Activated T-helper 9 cell treated with anti-CD3 and anti-CD28 coated beads, Interleukin-2, amount 50 U/mL, for 16 hours (primary cell): ENCODE data around the gene UPK2.

Source experiments
- DNase-seq: peaks from one replicate; pipeline ENCODE4 v3.0.0-alpha.2; 2020; ENCODE audit warnings: low read depth

Gene UPK2

GRCh38 chr11:118956094-118956846 lies at the start of gene UPK2:
Gene UPK2 (plus strand): TSS chr11:118956298. CDS start chr11:118956351, 53 bp downstream.
- peak; percentile 81 for DNase-seq

DNA sequence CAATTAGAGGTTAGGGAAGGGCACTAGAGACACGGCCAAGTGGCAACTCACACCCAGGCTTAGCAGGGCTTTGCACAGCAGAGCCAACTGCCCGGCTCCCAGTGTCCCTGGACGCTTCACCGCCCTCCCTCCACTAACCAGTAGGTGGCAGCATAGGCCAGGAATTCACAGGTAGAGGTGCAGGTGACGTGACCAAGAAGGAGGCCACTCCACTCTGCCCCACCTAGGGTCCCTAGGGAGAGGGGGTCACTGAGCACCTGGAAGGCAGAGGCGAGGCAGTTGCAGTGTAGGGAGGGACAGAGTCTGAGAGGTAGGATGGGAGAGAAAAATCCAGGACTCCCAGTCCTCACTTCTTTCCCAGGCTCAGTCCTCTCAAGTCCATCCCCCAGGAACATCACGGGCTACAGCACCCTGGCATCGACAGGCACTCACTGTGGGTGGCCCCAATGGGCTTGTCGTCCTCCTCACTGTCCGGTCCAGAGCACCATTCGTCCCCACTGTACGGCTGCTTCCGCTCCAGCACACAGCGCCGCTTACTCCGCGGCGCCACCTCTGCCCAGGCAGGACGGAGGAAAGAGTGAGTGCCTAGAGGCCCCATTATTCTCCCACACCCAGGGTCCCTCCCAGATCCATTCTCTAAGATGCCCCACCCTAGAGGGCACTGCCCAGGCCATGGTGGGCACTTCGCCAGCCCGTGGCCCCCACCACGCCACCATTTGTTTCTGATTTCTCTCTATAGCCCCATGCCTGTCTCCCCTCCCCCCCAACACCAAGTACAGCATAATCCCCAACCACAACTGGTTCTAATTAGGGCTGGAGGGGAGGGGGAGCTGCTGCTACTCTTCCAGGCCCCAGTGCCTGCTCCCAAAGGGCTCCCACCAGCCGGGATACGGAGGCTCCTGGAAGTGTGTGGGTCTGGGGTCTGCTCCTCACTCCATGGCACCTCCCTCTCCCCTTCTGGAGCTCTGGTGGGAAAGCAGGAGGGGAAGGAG lies 48.8 kb upstream of the UPK2 start:
- peak; percentile 79 for DNase-seq

DNA sequence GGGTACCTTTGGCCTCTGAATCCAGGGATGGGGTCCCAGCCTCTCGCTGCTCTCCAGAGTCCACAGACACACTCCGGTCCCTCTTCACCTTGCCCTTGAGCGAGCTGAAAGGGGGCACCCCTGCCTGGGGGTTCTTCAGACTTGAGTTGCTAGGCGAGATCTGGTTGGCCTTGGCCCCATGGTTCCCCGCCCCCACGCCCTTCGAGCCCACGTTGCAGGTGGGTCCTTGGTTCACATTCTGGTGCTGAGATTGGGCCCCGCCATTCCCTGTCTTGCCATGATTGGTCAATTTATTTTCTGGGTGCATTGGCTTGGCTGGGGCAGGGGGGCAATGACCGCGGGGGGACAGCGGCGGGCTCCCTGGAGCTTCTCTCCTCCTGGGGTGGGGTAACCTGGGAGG lies 47.8 kb upstream of the UPK2 start:
- DNase-seq: no peak

GRCh38 chr11:118908901-118909618 lies 47.0 kb upstream of the UPK2 start:
- DNase-seq: no peak

DNA sequence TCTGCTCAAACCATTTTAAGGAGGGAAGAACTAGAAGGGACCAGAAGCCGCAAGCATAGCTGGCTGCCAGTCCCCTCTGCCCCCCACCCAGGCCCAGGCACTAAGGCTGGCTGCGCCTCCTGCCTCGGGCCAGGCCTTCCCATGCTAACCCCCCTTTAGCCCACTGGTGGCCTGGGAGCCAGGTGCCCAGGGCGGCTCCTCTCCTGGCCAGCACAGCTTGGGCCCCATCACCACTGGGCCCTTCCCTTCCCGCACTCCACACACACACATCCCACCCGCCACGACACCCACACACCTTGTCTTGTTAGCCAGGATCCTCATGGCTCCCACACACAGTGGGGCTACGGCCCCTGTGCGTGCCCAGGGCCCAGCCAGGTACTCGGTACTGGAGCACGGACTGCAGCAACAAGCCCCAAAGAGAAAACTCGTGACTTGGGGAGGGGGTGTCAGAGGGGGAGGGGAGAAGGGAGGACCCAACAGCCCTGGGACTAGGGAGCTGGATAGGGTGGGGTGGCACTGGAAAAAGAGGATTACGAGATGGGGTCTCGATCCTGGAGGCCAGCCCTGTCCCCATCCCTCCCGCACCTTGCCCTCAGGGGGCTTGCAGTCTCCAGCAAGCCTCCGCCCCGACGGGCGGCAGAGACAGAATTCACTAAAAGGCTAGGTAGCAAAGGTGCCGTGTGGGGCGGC lies 46.3 kb upstream of the UPK2 start:
- DNase-seq: no peak

DNA sequence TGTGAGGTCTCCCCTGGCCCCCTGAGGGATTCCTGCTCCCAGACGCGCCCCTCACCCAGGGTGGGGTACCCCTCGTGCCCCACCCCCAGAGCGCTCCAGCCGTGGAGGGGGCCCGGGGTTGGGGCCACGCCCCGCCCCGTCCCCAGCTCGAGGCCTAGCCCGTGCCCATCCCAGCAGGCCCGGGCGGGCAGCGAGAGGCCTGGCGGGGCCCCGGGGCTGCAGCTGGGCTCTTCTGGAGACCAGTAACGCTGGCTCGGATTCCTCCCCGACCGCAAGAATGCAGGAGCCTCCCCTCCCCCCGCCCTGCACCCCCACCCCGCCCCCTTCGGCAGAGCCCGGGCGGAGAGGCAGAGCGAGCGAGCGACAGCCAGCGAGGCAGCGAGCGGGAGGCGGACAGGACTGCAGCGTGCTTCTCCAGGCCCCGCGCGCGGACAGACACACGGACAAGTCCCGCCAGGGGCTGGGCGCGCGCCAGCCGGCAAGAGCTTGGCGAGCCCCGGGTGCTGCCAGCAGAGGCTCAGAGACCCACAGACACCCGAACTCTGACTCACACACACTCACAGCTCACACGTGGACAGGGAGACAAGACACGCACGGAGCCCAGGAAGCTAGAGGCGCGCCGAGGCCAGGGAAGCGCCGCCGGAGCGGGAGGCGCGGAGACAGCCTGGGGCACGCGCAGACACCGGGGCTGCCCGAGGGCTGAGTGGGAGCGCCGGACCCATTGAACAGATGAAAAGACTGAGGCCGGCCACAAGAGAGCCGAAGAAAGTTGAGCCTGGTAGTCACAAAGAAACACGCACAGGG lies 45.6 kb upstream of the UPK2 start:
- DNase-seq: peak; percentile 47

- no peak for DNase-seq
These were observed 44.8 kb upstream of the UPK2 start for GRCh38 chr11:118911113-118911879.

GRCh38 chr11:118911880-118912741 lies 44.0 kb upstream of the UPK2 start:
- DNase-seq: peak; percentile 76

DNA sequence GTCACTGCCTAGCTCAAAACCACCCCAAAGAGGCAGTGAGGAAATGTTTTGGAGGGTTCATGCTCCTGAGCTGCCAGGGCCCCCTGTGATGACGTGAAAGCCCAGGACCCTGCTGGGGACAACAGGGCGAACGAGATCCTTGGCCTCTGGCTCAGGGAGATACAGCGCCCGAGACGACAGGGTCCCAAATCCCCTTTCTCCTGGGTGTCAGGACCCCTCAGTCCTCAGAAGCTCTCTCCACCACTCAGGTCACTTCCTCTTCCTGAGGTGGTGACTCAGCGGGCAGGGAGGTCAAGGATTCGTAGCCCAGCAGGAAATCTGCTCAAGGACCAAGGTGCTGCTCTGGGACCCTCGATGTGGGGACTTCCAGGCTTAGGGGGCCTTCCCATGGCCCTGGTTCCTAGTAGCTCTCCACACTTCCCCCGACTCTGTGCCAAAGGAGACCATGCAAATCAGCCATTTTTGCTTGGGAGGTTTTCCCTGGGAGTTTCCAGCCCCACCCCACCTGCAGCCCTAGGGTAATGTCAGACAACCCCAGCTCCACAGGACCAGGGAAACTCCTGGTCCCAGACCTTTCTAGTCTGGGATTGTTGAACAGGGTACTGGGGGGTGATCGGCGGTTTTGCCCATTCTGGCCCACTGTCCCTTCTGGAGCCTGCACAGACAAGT lies 43.2 kb upstream of the UPK2 start:
- DNase-seq: no peak

GRCh38 chr11:118913411-118914125 lies 42.5 kb upstream of the UPK2 start:
- DNase-seq: no peak

DNA sequence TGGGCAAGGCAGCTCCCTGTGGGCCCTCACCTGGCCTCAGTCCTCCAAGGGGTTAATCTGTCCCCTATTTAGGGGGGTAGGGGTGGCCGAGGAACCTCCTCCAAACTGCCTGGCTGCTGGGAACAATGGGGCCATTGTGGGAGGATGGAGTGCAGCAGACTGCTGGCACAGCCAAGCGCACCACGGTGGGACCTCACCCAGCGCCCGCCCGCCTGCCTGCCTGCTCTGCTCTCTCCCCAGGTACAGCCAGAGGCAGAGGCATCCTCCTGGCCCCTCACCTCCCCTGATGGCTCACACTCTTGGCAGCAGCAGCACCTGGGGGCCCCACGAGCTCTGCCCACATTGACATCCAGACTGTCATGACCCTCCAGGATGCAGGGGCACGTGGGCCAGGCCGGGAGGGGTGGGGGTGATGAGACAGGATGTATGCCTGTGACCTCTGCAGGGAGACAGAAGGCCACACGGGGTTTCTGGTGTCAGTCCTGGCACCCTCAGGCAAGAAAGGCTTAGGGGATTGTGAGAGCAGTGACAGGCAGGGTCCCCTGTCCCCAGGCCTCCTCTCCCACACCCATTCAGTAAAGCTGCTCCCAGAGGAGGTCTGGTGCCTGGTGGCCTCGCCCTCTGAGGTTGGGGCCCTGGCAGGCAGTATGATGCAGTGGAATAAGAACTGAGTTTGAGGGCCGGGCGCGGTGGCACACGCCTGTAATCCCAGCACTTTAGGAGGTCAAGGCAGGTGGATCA lies 41.8 kb upstream of the UPK2 start:
- peak; percentile 51 for DNase-seq

DNA sequence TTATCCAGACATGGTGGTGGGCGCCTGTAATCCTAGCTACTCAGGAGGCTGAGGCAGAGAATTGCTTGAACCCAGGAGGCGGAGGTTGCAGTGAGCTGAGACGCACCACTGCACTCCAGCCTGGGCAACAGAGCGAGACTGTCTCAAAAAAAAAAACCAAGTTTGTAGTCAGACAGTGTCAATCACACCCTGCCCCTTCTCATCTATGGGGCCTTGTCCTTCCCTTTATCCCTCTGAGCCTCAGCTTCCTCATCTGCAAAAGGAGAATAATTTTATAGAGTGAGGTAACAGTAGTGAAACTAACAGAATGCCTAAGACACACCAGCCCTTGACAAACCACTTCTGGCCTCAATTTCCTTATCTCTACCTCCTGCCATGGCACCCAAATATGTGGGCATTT lies 41.1 kb upstream of the UPK2 start:
- no peak for DNase-seq

DNA sequence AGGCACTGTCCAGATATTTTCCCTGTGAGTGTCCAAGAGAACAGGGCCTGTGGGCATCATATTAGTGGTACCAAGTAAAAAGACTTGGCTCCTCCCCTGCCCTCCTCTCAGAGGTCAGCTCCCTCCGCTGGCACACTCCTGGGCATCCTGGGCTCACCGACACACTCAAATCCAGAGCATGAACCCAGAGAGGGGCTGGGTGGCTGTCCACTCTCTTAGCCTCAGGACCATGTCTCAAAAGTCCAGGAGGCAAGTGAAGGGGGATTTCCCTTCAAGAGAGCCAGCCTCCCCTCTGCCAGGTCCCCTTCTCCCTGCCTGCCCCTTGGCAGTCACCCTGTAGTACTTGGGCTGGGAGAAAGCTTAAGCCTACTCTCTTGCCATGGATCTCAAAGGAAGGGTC lies 40.7 kb upstream of the UPK2 start:
- no peak for DNase-seq

DNA sequence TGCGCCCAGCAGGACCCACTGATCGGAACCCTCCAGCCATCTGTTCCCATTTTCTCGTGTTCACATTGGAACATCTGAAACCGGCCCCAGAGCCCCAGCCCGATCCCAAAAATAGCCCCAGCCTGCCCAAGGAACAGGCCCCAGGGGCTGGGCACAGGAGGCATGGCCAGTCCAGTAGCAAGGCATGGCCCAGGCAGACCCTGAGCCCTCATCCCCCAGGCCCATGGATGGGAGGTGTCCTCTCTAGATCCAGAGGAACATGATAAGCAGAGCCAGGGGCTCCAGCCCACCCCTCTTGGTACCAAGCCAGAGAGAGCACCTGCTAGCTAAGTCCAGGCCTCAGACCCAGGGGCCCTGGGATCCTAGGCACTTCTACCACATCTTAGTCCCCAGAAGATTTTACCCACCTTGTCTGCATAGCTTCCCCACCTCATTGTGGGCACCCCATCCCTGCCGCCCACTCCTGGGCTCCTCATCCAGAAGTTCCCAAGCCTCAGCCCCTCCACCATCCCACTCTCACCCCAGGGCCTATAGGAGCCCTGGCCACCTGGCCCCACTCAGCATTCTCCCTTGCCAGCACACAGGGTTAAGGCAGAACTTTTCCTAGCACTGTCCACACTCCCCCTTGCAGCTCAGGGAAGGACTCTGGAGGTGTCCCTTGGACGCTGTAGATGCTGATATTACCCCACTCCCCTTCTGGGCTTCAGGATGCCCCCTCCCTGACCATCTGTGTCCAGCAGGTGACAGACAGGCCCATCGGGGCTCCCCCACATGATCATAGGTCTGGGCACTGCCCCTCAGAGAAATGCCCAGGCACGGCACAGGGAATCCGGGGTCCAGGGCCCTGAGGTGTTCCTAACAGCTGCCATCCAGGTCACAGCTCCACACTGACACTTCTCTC lies 39.9 kb upstream of the UPK2 start:
- DNase-seq: no peak

- no peak for DNase-seq
These were observed 39.2 kb upstream of the UPK2 start for GRCh38 chr11:118916842-118917388.
